B cell (primary cell): ENCODE data around the gene HSPB3.

Experiments
- EZH2 ChIP-seq: IDR thresholded peaks from 2 replicates; pipeline ENCODE4 v1.6.1; 2012; ENCODE audit warnings: borderline replicate concordance, low read depth, mild to moderate bottlenecking, moderate library complexity, low read length; ENCODE audit not compliant: insufficient read depth, poor library complexity, severe bottlenecking
- TF ChIP-seq, protein P1 (sequence below): fragments of 200-600 bp; IDR thresholded peaks from one replicate; pipeline ENCODE4 v1.8.0; 2022; ENCODE audit warnings: antibody characterized with exemption, mild to moderate bottlenecking

DNA sequence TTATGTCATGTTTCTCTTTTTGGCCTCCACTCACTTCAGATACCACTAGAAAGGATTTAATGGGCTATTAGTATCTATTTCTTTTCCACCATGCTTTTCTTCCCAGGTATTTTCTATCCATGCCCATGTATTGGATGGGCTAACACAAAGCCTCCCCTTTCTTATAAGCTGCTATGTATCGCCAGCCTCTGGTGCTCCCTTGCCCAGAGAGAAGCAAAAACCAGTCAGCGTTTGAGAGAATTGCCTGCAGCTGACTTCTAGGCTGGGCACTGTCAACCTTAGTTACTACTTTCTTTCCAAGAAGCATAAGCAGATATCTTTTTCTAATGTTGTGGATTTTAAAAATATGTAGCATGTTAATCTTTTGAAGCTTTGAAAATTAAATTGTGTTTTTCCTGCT, 30.2 kb upstream of the HSPB3 start:
- TF ChIP-seq, protein P1, sequence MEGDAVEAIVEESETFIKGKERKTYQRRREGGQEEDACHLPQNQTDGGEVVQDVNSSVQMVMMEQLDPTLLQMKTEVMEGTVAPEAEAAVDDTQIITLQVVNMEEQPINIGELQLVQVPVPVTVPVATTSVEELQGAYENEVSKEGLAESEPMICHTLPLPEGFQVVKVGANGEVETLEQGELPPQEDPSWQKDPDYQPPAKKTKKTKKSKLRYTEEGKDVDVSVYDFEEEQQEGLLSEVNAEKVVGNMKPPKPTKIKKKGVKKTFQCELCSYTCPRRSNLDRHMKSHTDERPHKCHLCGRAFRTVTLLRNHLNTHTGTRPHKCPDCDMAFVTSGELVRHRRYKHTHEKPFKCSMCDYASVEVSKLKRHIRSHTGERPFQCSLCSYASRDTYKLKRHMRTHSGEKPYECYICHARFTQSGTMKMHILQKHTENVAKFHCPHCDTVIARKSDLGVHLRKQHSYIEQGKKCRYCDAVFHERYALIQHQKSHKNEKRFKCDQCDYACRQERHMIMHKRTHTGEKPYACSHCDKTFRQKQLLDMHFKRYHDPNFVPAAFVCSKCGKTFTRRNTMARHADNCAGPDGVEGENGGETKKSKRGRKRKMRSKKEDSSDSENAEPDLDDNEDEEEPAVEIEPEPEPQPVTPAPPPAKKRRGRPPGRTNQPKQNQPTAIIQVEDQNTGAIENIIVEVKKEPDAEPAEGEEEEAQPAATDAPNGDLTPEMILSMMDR = no peak
- TF ChIP-seq EZH2 = no peak
